Activated effector memory CD4-positive, alpha-beta T cell treated with Interleukin-2 at 50 U/mL for 16 hours (primary cell): ENCODE results near the gene CST9L.
A peak's percentile ranks its signal among the peaks of the same experiment; 100 is the strongest.

Source experiments
- DNase-seq: peaks from one replicate; pipeline ENCODE4 v3.0.0-alpha.2; 2020

CST9L gene, protein sequence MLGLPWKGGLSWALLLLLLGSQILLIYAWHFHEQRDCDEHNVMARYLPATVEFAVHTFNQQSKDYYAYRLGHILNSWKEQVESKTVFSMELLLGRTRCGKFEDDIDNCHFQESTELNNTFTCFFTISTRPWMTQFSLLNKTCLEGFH

DNA sequence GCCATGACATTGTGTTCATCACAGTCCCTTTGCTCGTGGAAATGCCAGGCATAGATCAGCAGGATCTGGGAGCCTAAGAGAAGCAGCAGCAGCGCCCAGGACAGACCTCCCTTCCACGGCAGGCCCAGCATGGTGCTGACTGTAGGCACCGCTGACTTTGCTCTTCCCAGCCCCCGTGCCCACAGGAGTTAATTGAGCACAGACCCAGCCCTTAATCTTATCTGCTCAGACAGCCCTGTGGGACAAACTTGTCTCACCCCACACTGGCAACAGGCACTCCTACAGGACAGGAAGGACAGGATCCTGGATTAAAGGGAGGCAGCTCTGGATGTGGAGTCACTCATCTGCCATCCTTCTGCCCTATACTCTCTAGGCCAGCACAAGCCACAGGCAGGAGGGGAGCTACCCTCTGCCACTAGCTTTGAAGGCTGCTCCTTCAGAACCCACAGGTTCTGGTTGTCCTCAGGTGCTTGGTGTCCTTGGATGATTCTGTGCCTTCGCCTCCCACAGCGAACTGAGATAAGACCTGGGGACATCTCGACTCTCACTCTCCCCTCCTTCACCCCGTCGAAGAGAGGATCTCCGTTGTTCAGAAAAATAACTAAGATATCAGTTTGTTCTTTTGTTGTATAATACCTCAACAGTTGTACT lies at the start of gene CST9L:
Gene CST9L, minus strand, starts transcription at position 165 of the 651 bp plus-strand sequence. Its CDS starts 34 bp downstream, at position 131.
- DNase-seq, result no peak

DNA sequence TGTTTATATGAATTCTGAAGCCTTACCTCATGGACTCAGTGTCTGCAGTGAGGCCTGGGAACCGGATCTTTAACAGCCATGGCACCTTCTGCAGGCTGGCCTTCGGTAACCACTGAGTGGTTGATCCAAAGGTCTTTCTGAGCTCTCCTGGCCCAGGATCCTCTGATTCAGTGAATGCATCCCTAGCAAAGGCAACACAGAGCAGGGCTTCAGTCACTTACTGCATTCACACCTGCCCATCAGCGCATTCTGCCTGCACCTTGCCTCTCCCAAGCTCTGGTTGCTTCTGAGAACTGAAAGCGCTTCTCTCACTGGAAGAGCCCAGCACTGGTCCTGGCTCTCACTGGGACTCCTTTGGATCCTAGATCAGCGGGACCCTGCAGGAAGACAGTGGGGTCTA lies 45.9 kb upstream of the CST9L start:
- no peak for DNase-seq

DNA sequence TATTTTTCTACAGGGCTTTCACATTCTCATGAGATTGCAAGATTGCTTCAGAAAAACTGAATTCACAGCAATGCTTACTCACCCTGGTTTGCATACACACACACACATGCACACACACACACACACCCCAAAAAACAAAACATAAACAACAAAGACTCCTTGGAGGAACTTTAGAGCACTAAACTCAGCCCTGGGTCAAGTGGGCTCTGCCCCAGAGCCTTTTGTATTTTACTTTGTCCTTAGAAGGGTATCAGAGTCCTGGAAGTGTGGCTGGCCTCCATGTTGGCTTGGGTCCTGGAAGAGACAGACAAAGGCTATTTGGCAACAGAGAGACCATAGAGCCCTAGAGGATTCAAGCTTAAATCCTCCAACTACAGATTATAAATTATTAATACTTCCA lies 45.4 kb upstream of the CST9L start:
- no peak for DNase-seq

DNA sequence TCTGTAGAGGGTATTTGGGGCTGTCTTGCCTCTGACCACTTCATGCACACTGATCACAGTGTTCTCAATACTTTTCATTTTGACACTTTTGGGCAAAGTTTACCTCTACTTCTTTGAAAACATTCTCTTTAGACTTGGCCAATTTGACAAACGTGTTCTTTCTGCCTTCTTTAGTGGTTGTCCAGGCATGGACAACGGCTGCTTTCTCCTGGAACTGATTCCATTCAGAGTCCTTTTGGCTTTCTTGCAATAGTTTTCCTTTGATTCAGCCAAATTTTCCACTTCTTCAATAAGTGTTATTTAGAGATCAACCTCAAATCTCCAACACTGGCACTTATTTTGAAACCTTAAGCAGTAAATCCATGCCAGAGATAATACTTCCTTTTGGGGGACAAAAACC lies 44.1 kb upstream of the CST9L start:
- no peak for DNase-seq

DNA sequence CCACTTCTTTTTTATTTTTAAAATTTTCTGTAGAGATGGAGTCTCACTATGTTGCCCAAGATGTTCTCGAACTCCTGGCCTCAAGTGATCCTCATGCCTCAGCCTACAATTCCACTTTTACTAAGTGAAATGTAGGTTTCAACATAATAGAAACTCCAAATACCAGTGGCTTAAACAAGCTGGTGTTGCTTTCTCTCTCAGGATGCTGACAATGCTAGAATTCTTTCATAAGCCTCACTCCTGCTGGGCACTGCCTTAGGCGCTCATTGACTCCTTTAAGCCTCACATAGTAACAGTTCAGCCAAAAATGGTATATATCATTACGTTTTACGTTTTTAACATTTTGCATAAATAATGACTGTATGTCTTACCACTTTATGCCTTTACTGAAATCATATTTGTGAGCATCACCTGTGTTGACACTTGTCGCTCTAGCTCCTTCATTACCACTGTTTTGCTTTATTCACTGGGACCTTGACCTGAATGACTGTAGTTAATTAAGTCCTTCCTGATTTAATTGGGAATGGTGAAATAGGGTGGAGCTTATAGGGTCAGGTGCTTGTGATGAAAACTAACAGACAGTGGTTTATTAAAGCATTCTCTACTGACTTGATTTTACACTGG lies 41.3 kb upstream of the CST9L start:
- no peak for DNase-seq

DNA sequence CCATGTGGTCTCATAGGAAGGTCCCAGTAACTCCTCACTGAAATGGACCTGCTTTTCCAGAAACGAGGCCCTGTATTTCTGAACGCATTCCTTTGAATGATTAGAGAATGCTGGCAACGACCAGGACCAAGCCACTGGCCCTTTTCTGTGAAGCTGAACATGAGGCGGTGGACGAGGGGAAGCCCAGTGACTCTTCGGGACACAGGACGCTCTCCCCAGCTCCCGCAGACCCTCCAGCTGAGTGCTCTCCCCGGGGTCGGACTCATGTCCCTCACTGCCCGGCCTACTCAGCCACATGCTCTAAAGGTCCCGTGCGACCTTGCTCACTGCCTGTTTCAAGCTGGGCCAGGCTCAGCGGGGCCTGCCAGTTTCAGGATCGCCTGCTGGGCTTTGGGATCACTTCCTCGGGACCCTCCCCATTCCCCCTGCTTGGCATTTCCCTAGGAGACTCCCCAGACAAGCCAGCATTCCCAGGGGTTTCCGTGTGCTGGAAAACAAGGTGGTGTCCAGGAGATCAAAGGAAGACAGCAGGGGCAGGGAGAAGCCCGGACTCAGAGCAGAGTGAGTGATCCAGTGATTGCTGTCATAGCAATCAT lies 40.1 kb upstream of the CST9L start:
- DNase-seq, result no peak

DNA sequence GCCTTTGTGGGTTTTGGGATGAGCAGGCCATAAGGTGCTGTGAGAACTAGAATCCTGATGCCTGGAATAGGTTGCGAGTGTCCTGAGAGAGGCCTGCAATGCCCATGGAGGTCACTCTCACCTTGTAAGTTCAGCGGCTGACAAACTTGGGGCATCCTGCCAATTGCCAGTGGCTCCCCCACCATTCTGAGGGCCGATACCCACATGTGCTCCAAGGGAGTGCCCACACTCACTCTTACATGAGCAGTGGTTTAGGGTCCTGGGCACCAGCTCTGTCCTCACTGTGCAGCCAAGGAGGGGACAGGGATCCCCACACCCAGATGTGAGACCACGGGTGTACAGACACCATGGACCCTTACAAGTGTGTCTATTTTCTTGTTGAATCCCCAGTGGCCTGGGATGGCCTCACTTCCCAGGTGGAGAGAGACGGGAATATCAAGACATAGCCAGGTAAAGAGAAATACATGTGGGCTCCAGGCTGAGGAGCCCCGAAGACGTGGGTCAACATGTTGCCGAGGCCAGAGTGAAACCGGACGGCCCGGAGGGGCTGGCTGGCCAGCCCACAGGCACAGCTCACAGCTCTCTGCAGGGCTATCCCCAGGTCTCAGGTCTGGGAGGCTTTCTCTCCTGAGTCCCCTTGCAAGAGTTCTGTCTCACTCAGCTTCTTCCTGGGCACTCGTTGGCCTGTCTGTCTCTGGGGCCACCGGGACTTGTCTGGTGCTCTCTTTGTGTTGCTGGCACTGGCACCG lies 39.4 kb upstream of the CST9L start:
- DNase-seq, result no peak

DNA sequence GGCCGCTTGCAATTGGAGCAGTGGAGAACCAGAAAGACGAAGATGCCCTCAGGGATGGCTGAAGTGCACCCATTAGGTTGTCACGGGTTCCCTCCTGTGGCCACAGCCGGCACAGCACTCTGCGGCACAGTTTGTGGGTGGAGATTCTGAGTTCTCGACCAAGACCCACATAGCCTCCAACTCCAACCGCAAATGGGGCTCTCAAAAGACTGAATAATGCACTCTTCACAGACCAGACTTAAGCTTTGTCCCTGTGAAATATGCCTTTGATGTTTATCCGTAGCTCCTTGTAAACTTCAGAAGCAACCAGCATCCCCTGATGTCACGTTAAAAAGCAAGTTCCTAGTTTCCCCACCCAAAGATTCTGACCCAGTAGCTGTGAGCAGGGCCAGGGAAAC lies 38.4 kb upstream of the CST9L start:
- peak; percentile 27 for DNase-seq

DNA sequence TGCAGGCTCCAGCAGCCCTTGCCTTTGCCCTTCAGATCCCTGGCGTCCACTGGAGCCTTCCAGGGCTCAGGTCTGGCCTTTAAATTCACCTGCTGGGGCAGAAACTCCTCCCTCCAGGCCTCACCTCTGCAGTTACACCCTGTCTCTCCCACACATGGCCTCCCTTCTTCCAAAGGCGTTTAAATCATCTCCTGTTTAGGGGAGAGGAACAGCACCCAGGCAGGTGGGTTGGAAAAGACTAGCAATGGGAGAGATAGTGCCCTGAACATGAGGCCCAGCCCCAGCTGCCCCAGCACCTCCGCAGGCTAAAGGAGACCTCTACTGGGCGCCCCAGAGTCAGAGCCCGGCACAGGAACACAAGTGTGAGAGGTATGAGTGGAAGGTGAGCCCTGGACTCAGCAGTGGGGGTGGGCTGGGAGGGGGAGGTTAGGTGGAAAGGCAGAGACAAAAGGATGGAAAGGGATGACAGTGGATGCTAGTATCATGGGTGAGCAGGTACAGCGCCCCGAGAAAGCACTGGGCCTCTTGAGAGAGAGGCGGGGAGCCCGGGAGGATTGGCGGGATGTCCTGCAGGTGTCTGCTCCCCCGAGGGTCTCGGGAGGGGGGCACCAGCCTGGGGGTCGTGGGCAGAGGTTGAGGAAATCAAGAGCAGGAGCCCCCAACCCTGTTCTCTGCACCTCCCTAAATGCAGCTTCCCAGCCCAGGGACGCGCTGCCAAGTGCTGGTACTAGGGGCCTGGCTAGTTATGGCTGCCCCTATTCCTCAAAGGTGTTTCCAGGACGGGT lies 37.8 kb upstream of the CST9L start, which contains the start of gene CST9:
Gene CST9, minus strand, starts transcription at position 51 of the 785 bp plus-strand sequence. CDS start 53 bp downstream, outside the sequence.
- DNase-seq, result no peak

DNA sequence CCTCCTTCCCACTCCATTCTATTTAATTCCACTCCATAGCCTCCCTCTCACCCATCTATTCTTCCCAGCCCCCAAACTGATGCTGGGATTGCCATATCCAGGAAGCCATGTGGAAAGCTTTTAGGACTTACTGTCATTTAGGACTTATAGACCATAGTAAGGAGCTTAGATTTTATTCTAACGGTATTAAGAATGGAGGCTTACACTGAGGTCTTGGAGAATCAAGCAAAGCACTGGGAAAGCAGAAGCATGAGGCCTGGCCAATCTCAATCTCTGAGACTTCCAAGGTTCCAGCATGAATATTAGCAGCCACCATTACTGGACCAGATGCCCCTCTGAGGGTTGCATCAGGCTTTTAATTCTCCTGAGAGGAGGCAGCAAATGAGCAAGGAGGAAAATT lies 36.0 kb upstream of the CST9L start:
- DNase-seq, result no peak

DNA sequence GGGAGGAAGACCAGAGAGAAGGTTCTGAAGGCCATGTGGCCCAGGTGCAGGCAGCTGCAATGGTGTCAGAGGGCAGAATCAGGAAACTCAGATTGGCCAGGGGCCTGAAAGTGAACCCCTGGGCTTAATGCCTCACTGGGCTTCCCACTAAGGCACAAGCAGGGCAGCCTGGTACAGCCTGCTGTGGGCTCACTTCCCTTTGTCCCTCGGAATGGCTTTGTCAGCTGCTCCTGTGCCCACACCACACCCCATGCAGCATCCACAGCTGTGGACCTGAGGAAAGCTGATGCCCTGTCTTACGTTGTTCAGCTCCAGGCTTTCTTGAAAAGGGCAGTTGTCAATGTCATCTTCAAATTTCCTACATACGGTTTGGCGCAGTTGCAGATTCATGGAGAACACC lies 35.0 kb upstream of the CST9L start:
- DNase-seq, result no peak

DNA sequence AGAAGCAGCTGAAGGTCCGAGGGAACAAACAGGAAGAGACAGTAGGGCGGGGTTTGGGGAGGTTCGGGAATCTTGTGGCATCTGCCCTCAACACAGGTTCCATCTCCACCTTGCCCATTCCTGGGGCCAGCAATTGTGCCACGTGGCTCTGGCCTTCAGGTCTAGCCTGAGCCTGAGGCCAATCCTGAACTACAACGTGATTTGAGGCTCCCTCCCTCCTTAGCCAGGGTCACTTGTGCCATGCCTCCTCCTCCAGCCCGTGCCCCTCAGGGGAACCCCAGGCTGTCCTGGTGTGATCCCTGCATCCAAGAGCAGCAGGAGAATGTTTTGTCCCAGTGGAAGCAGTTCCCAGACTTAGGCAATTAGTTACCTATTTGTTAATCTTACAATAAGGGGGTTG lies 34.4 kb upstream of the CST9L start:
- no peak for DNase-seq

DNA sequence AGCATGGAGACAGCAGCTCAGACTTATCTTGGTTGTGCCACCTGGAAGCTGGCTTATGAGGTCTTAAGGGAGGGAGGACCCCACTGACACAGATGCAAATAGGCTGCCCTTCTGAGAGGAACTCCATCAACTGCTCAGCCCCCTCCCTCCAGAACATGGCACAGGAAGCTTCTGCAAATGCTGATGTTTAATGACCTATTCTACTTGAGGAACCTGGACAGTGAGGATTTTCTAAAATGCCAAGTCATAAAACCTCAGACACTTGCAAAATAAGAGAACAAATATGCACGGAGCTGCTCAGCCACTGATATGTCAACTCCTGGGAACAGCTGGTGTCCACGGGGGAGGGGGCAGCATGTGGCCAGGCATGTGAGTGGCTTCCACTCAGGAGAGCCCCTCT lies 34.0 kb upstream of the CST9L start:
- DNase-seq, result no peak

DNA sequence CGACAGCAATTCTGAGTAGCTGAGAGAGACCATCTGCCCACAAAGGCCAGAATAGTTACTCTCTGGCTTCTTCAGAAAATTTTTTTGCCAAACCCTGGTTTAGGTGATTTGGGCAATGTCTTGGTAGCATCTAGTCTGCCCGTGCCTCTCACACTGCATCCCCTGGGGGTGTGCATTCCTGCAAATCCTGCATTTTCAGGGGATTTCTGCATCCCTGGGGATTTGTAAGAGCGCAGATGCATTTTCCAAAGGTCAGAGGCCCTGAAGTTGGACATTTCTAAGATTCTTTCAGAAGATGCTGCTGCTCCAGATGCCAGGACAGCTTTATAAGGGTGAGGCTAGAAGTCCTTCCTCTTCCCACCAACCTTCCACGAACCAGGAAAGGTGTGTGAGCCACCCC lies 33.4 kb upstream of the CST9L start:
- DNase-seq, result no peak

DNA sequence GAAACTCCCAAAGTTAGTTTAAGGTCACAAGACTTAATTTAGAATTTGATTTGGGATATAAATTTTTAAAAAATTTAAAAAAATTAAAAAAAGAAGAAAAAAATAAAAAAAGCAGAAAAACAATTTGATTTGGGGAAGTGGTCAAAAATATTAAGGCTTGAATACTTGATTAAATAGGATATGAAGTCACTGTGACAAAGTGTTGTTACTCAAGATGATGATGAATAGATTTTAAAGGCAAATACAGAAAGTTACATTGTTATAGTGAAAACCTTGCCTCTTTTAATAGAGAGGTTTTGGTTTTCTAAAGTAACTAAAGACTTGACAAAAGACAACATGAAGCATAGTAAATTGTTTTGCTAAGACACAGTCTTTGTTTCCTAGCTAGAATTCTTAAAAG lies 30.2 kb upstream of the CST9L start:
- no peak for DNase-seq

DNA sequence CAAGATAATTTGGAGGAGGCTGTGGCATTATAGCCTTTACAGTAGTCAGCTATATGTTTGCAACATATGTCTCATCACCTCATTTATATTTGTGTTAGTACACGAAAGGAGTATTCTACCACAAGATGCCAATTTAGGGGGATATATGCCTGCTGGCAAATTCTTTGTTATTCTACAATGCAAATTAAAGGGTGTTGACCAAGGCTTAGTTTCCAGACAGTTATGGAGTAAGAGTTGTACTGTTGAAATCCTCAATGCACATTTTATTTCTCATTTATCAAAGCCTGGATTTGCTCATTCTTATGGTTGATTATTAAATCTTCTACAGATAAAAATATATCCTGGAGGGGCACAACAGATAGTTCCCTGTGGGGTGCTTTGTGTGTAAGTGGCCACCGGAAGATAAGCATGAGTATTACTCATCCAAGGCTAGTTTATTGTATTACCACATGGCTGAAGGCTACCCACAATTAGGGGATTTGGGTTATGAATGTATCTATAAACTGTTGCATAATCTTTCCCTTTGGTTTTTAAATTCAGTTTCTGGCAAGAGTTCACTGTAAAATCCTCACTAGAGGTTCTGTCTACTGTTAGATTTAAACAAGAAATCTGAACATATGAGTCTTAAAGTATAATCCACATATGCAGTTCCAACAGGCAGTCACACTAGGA lies 28.4 kb upstream of the CST9L start:
- DNase-seq, result no peak

DNA sequence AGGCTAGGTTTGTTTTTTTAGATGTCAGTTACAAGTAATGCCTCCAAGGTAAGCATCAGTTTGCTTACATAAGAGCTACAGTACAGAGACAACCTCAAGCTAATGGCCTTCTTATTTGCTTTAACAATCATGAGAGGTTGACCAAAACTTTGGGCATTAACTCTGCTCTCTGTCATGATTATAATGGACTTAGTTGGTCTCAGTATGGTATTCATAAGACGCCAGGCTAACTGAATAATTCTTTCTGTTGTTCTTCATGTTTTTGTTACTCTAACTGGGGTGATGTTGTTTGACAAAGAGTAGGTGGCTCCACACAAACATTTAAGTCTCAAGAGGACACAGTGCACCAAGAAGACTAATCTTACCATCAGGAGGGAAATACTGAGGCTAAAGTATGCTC lies 27.7 kb upstream of the CST9L start:
- no peak for DNase-seq

DNA sequence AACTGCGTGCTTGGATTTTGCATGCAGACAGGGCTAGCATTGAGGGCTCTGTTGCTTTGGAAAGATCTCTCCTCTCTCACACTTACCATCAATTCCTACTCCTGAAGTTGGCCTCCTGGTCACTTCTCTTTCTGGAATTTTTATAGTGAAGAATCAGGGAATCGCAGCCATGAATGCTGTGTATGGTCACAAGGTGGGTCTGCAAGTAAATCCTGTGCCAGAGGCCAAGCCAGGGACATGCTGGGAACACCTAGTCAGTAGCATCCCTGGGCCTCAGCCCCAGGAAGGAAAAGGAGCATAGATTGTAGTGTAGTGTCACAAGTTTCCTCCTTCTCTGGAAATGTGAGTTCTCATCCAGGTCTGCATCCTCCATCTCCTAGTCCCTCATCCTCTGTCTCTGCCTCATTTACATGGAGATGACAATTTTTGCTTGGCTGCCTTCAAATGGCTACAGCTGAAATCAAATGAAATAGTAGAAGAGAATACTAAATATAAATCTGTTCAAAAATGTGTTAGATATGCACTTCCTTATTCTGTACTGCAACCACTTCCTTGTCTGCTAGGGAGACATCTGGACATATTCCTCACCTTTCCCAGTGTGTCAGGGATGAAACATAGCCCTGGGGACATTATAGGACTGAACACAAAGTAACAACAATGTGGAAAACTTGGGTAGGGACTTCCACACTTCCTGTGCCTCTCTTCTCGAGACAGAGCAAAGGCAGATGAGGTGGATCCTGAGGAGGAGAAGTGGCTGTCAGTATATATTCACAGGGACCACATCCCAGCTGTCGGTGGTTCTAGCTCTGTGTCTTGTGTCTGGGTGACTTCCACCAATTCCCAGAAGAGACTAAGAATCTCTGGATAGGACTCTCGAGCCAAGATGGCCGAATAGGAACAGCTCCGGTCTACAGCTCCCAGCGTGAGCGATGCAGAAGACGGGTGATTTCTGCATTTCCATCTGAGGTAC lies 20.4 kb upstream of the CST9L start:
- no peak for DNase-seq

DNA sequence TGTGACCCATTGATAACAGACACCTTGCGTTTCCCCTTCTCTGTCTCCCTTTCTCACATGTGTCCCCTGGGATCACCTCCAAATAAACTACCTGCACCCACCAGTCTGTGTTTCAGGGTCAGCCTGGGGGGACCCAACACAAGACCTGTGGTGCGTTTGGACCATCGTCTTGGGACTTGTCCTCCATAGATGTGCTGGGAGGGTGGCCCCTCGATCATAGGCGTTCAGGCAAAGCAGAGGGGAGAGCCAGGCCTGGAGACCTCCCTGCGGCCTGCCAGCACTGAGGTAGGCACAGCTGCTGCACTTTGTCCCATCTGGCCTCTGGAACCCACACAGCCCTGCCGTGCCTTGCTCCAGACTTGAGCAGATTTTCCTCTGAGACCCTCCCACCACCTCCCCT lies 19.3 kb upstream of the CST9L start:
- DNase-seq, result no peak

DNA sequence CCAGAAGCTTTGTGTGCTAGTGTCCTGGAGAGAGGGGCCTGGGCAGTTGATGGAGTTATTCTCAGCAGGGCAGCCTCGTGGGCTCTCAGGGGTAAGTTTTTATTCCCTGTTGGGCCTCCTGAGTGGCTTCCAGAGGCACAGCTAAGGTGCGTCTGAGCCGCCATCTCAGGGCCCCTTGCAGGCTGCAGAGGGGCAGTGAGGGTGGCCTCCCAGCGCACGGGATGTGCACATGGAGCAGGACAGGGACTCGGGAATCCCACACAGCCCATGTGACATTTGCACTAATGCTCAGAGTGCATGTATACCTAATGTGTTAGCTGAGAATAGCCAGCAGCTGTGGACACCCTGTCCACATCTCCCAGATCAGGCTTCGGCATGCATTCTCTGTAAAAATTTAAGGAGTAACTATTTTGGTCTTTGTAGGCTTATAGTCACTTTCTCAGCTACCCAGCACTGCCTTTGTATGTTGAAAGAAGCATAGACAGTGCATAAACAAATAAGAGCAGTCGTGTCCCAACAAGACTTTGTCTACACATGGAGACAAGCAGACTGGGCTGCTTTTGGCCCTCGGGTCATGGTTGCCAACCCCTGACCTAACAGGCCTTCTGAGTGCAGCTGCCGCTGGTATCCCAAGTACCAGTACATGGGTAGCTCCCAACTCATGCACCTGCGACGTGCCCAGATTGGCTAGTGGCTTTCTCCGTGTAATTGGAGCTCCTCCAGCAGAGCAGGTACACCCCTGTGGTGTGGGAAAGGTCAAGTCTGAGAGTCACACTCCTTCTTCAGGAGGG lies 18.6 kb upstream of the CST9L start:
- DNase-seq, result no peak
